GM12891 (cell line): ENCODE data around the gene UGT1A4.

Source experiments
- DNase-seq: peaks from one replicate; pipeline ENCODE4 v3.0.0; 2011; ENCODE audit warnings: low spot score; ENCODE audit not compliant: insufficient read length
- FAIRE-seq: peaks from 2 replicates; lab custom pipeline; 2011; peaks lifted over from hg19 to GRCh38; lab: Jason Lieb, UNC
- PAX5 ChIP-seq: IDR thresholded peaks from 2 replicates; pipeline ENCODE4 v1.6.1; 2011; ENCODE audit warnings: low read length, moderate library complexity, mild to moderate bottlenecking; ENCODE audit not compliant: insufficient read depth, severe bottlenecking
- POLR2A ChIP-seq: IDR thresholded peaks from 2 replicates; pipeline ENCODE4 v1.6.1; 2011; ENCODE audit warnings: low read depth, low read length, control low read depth
- POLR2AphosphoS5 ChIP-seq: IDR thresholded peaks from 2 replicates; pipeline ENCODE4 v1.6.1; 2011; ENCODE audit warnings: low read depth, low read length, control low read depth
- POU2F2 ChIP-seq: IDR thresholded peaks from 2 replicates; pipeline ENCODE4 v1.6.1; 2011; ENCODE audit warnings: low read depth, mild to moderate bottlenecking, control low read depth, low read length, moderate library complexity
- SPI1 ChIP-seq: IDR thresholded peaks from 2 replicates; pipeline ENCODE4 v1.6.1; 2011; ENCODE audit warnings: low read depth, low read length, control low read depth
- TAF1 ChIP-seq: IDR thresholded peaks from 2 replicates; pipeline ENCODE4 v1.6.1; 2011; ENCODE audit warnings: low read depth, low read length, control low read depth

The UGT1A4 gene

DNA sequence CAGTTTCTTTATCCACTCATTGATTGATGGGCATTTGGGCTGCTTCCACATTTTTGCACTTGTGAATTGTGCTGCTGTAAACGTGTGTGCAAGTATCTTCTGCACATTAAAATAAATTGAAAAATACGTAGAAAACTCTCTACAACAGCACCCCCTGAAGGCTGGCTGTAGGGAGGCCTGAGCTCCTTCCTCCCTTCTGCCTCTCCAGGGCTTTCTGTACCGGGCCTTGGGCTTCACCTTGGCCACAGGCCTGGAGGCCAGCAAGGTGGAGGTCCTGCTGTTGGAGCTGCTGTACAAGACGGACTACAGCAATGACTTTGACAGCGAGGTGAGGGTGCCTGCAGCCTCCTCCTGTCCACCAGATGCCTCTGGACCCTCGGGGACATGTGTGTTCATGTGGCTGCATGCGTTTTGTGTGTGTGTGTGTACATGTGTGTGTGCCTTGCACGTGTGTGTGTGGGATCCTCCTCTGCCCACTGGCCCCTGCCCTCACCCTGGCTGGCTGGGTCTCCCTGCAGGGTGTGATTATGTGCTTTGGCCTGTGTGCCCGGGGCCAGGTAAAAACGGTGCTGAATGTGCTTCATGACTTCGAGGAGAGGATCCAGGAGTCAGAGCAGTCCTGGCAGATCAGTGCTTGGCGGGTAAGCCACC lies 88.8 kb downstream of the UGT1A4 start:
- DNase-seq (no peak), FAIRE-seq (no peak)
- no peak for TF ChIP-seq POLR2AphosphoS5
- TF ChIP-seq POLR2A, result no peak
- TF ChIP-seq SPI1, result no peak
- TF ChIP-seq PAX5, result no peak

- DNase-seq, result no peak
- no peak for FAIRE-seq
Measured at GRCh38 chr2:233807966-233808935, 89.7 kb downstream of the UGT1A4 start.

DNA sequence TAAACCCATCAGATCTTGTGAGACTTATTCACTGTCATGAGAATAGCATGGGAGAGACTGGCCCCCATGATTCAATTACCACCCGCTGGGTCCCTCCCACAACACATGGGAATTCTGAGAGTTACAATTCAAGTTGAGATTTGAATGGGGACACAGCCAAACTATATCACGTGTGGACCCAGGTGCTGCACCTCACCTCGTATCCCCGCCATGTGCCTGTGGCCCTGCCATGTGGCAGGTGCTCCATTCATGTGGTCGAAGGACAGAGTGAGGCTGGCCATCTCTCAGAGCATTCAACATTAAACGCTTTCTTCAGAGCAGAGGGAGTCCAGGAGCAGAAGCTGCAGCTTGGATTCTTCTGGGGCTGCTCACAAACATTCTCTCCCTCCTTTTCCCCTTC lies 91.8 kb downstream of the UGT1A4 start:
- TF ChIP-seq SPI1, result no peak
- no peak for TF ChIP-seq POU2F2
- TF ChIP-seq POLR2AphosphoS5, result no peak
- TF ChIP-seq POLR2A, result no peak
- TF ChIP-seq TAF1, result no peak
- TF ChIP-seq PAX5, result no peak
- no peak for DNase-seq
- FAIRE-seq, result no peak

More at GRCh38 chr2:233807966-233808935, 89.7 kb downstream of the UGT1A4 start:
- TF ChIP-seq POU2F2 (no peak), POLR2A (no peak), TAF1 (no peak)

DNA sequence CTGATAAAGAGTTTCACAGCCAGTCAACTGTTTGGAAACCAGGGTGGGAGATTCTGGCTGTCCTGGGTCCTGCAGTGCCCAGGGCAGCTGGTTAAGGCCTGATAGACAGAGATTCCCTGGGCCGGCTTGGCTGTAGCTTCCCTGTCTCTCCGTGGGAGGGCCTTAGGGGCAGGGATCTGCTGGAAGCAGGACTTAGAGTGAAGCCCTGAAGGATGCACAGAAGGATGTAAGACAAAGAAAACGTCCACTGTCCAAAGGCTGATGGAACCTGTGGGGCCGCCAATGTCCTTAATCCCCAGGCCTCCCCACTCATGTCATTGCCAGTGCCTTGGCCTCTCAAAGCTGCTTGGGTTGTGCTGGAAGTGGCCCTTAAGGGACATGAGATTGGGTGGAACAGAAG lies 92.6 kb downstream of the UGT1A4 start:
- no peak for DNase-seq
- no peak for TF ChIP-seq TAF1
- FAIRE-seq, result no peak

DNA sequence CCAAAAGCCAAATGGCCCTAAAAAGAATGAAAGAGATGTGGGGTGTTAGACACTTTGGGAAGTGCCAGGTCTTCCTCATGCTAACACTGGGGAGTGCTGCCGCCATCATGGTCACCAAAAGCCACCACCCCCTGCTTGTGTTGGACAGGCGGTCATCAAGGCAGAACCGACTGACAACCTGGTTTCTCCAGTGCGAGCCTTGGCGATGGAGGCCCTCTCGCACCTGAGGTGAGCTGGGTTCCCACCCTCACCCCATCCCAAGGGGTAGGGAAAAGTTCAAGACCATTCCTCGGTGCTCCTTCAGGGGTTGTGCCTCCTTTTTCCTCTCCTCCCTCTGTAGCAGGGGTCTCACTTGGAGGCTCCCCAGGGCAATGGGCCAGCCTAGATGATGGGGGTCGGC lies 93.2 kb downstream of the UGT1A4 start:
- TF ChIP-seq TAF1, result no peak
- TF ChIP-seq POU2F2, result no peak
- no peak for TF ChIP-seq PAX5
- TF ChIP-seq POLR2AphosphoS5, result no peak
- TF ChIP-seq SPI1, result no peak
- TF ChIP-seq POLR2A, result no peak
- DNase-seq (no peak), FAIRE-seq (no peak)

- DNase-seq (no peak), FAIRE-seq (no peak)
- TF ChIP-seq PAX5 (no peak), POLR2AphosphoS5 (no peak), POU2F2 (no peak), TAF1 (no peak), POLR2A (no peak), SPI1 (no peak)
Measured at GRCh38 chr2:233813236-233814055, 94.9 kb downstream of the UGT1A4 start.

GRCh38 chr2:233814056-233814835 lies 95.7 kb downstream of the UGT1A4 start:
- TF ChIP-seq SPI1, result no peak
- no peak for DNase-seq
- no peak for FAIRE-seq

DNA sequence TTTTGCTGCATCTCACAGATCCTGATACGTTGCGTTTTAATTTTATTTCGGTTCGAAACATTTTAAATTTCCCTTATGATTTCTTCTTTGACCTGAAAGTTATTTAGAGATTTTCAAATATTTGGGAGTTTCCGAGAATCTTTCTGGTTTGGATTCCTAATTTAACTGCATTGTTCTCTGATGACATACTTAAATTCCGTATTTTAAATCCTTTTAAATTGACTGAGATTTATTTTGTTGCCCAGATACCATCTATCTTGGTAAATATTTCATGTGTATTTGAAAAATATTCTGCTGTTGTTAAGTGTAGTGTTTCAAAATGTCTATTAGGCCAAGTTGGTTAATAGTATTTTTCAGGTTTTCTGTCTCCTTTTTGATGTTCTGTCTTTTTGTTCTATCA lies 97.3 kb downstream of the UGT1A4 start:
- DNase-seq (no peak), FAIRE-seq (no peak)
- no peak for TF ChIP-seq POLR2AphosphoS5
- no peak for TF ChIP-seq TAF1
- no peak for TF ChIP-seq POU2F2
- TF ChIP-seq POLR2A, result no peak

DNA sequence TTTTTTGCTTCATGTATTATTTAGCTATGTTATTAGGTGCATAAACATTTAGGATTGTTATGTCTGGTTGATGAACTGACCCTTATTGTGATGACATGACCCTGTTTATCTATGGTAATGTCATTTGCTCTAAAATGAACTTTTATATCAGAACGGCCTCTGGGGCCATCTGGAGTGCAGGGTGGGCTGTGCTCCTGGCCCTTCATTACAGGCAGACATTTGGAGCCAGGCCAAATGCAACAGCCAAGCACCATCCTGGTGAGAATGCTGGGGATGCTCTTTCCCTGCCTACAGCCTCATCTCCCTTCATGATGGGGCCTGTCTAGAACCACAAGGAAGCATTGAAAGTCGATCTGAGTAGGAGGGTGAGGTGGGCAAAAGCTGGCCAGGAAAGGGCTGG lies 97.8 kb downstream of the UGT1A4 start:
- no peak for TF ChIP-seq SPI1
- TF ChIP-seq POLR2AphosphoS5, result no peak
- TF ChIP-seq POU2F2, result no peak
- no peak for TF ChIP-seq PAX5
- TF ChIP-seq POLR2A, result no peak
- no peak for TF ChIP-seq TAF1
- no peak for FAIRE-seq

DNA sequence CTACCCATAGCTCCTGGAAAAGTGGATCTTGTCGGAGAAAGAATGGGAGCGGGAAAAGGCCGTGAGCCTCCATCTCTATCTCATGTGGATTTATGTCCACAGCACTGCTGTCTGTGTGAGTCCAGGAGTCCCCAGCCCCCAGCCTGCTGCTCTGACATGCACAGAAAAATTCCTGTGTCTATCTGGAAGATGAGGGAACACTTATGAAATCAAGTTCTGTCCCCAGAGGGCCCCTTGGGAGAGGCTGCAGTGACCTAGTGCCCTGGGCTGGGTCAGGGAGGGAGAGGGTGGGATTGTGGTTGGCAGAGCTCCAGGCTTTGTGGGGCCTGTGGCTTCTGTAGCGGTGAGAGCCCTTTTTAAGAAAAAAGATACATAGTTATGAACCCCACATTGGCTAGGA lies 98.2 kb downstream of the UGT1A4 start:
- TF ChIP-seq SPI1, result no peak
- no peak for TF ChIP-seq POU2F2
- no peak for TF ChIP-seq POLR2A
- FAIRE-seq (no peak), DNase-seq (no peak)

More for the DNA sequence above, 97.8 kb downstream of the UGT1A4 start:
- DNase-seq, result no peak
